NCI-H1048 (cell line): ENCODE data around the gene GSTT2.

ENCODE experiments used
- DNase-seq: peaks from one replicate; lab custom pipeline; 2025; lab: John Stamatoyannopoulos, UW

Gene GSTT2

GRCh38 chr22:24008381-24009226 lies 28.7 kb downstream of the GSTT2 start:
- no peak for DNase-seq

- no peak for DNase-seq
Observed at GRCh38 chr22:24009227-24010017, 29.5 kb downstream of the GSTT2 start.

- DNase-seq, result no peak
Observed at GRCh38 chr22:24010018-24010391, 30.1 kb downstream of the GSTT2 start.

GRCh38 chr22:24011735-24012068 lies 31.8 kb downstream of the GSTT2 start:
- DNase-seq, result no peak

GRCh38 chr22:24016156-24016555 lies 36.2 kb downstream of the GSTT2 start:
- no peak for DNase-seq

GRCh38 chr22:24021304-24021703 lies 41.4 kb downstream of the GSTT2 start:
- no peak for DNase-seq

GRCh38 chr22:24023204-24023789 lies 43.4 kb downstream of the GSTT2 start:
- no peak for DNase-seq

- DNase-seq, result no peak
Observed at GRCh38 chr22:24024354-24024753, 44.4 kb downstream of the GSTT2 start.

- no peak for DNase-seq
Observed at GRCh38 chr22:24025475-24025874, 45.5 kb downstream of the GSTT2 start.

GRCh38 chr22:24026056-24026455 lies 46.1 kb downstream of the GSTT2 start:
- DNase-seq, result no peak

- no peak for DNase-seq
Observed at GRCh38 chr22:24026733-24027132, 46.8 kb downstream of the GSTT2 start.

GRCh38 chr22:24027389-24027975 lies 47.5 kb downstream of the GSTT2 start:
- DNase-seq, result no peak

GRCh38 chr22:24027991-24028390 lies 48.1 kb downstream of the GSTT2 start:
- no peak for DNase-seq

- no peak for DNase-seq
Observed at GRCh38 chr22:24028533-24028932, 48.6 kb downstream of the GSTT2 start.

GRCh38 chr22:24029304-24029703 lies 49.4 kb downstream of the GSTT2 start:
- DNase-seq, result no peak

GRCh38 chr22:24030186-24030702 lies 50.3 kb downstream of the GSTT2 start:
- no peak for DNase-seq
